ENCODE data around the gene CNFN.

GRCh38 chr19:42401365-42402303, 11.5 kb upstream of the CNFN start:
- no peak for TF ChIP-seq PATZ1 (CRISPR knock-in tag; IDR thresholded peaks at IDR 0.05; ENCODE audit: borderline replicate concordance)
- no peak for TF ChIP-seq ZNF8 (CRISPR knock-in tag; IDR thresholded peaks at IDR 0.05)
- no peak for TF ChIP-seq RARB (CRISPR knock-in tag; IDR thresholded peaks at IDR 0.05)
- no peak for TF ChIP-seq OSR1 (CRISPR knock-in tag; IDR thresholded peaks at IDR 0.05)
- no peak for TF ChIP-seq ISL1 (CRISPR knock-in tag; IDR thresholded peaks at IDR 0.05)
- TF ChIP-seq ZNF565 (CRISPR knock-in tag; conservative IDR thresholded peaks at IDR 0.05; ENCODE audit: low read depth), result no peak
- TF ChIP-seq ESRRG (CRISPR knock-in tag; IDR thresholded peaks at IDR 0.05), result no peak
- TF ChIP-seq TSHZ2 (CRISPR knock-in tag; IDR thresholded peaks at IDR 0.05), result no peak
- no peak for TF ChIP-seq GLIS3 (CRISPR knock-in tag; IDR thresholded peaks at IDR 0.05)
- TF ChIP-seq ZFP3 (CRISPR knock-in tag; IDR thresholded peaks at IDR 0.05), result no peak
- no peak for TF ChIP-seq CSDC2 (CRISPR knock-in tag; IDR thresholded peaks at IDR 0.05)
